Measurements from ENCODE around the gene CFL1. TPM values are rescaled to one million over a fixed set of nuclear protein-coding genes. Genes with fewer than 3 reads are reported as not detected.

The CFL1 gene
- total and polyA plus RNA-seq, 10 of the 15 experiments (the other 5 are each of a cell fraction or from before 2014, with no cell fraction given): 164 to 2,994 (median 1,500) TPM

DNA sequence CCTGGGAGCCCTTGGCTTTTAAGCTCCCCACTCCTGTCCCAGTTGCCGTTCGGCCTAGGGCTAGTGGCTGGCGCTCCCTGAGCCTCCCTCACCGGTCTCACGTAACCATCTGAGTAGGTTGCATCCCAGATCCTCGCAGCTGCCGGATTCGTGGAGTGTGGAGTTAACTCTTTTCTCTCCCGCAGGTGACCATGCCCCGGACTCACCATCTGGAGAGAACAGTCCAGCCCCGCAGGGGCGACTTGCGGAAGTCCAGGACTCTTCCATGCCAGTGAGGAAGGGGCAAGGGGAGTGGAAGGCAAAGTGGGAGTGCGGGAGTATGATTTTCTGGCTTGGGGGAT is 3.2 kb upstream of the CFL1 start:
- no peak overlapping the region for H2AFZ ChIP-seq (ENCODE audit: control insufficient read depth, low read depth, low read length)
- H3K9me3 ChIP-seq (replicated peaks; ENCODE audit: control insufficient read depth, insufficient read depth, low read length): no peaks in the 10 kb centered on the region
- peaks cover 20 to 31% of the 10 kb centered on the region in 2 experiments for H3K36me3 ChIP-seq (ENCODE audit: control insufficient read depth in 2 of 2, insufficient read depth in 2 of 2, low read length in 1 of 2)
- no peaks in the 10 kb centered on the region for H3K27me3 ChIP-seq (replicated peaks in 1 of 2; ENCODE audit: control insufficient read depth in 2 of 2, insufficient read depth in 2 of 2, low read length in 1 of 2)
- ChIA-PET SMC1A (ENCODE audit: uncharacterized antibody, unreplicated experiment) (interaction anchor here (0.6 to 4.3 kb wide), 2 partner anchors 29 to 93 kb away, joined by 4 to 52 read pairs; partner anchors contain the start of genes CCDC85B and FIBP), CTCF (interaction anchor here (0.7 to 5.7 kb wide), 6 partner anchors 9 to 289 kb away, joined by 3 to 146 read pairs (median 6); partner anchors contain the start of genes CCDC85B, FAM89B and FIBP), POLR2A (interaction anchor here (0.9 to 5.6 kb wide), 7 partner anchors 9 to 149 kb away, joined by 3 to 155 read pairs (median 13); partner anchors contain the start of genes CCDC85B, EFEMP2, FIBP and KAT5), RAD21 (ENCODE audit: unreplicated experiment) (interaction anchor here (5.0 kb wide), 1 partner anchor 29 kb away, joined by 76 read pairs; the partner anchor contains the start of genes CCDC85B and FIBP)
- no TSS peak for BruUV-seq (replicated peaks)
- peaks cover 7% of the 10 kb centered on the region for H4K20me1 ChIP-seq (ENCODE audit: control insufficient read depth, insufficient read depth)
- ATAC-seq (no peak), DNase-seq (ENCODE audit: low read depth, low spot score) (no peak), FAIRE-seq (no peak)
- H3K79me2 ChIP-seq (ENCODE audit: control insufficient read depth, insufficient read depth, low read length): peaks cover 45% of the 10 kb centered on the region
- peak overlapping the region; percentile 97 for H3K4me2 ChIP-seq (ENCODE audit: control insufficient read depth, insufficient read depth)
- WGBS (ENCODE audit: insufficient coverage, insufficient replicate concordance, low lambda C conversion rate, missing lambda C conversion rate): 6% methylated on average over 14 of the region's 14 CpGs
- no peak for TF ChIP-seq KAT2A (conservative IDR thresholded peaks at IDR 0.05; ENCODE audit: control insufficient read depth, low read depth, low read length)
- TF ChIP-seq, protein P1, sequence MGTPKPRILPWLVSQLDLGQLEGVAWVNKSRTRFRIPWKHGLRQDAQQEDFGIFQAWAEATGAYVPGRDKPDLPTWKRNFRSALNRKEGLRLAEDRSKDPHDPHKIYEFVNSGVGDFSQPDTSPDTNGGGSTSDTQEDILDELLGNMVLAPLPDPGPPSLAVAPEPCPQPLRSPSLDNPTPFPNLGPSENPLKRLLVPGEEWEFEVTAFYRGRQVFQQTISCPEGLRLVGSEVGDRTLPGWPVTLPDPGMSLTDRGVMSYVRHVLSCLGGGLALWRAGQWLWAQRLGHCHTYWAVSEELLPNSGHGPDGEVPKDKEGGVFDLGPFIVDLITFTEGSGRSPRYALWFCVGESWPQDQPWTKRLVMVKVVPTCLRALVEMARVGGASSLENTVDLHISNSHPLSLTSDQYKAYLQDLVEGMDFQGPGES (IDR thresholded peaks at IDR 0.05): no peak
- no peak for TF ChIP-seq ZNF384 (IDR thresholded peaks at IDR 0.05; ENCODE audit: borderline replicate concordance, low read depth, low read length)
- no peak for TF ChIP-seq EED (IDR thresholded peaks at IDR 0.05; ENCODE audit: low read depth)
- no peak for TF ChIP-seq SREBF2 (IDR thresholded peaks at IDR 0.05; ENCODE audit: low read length)
- intact Hi-C loops (cut with micrococcal nuclease; ENCODE audit: unreplicated experiment) (no loop called here), in situ Hi-C loops (cut with MboI) (loop anchor here (25.0 kb wide), 1 partner anchor 1624 kb away; the partner anchor contains the start of genes DNAJC4, FKBP2, NUDT22 and PPP1R14B)
- peaks cover 16% of the 10 kb centered on the region for H3K4me1 ChIP-seq (ENCODE audit: control insufficient read depth, insufficient read depth, low read length)
- H3K27ac ChIP-seq (ENCODE audit: control insufficient read depth, insufficient read depth): peak overlapping the region; percentile 100
- peak overlapping the region; percentile 85 for H3K4me3 ChIP-seq
- peak overlapping the region; percentile 97 for H3K9ac ChIP-seq (ENCODE audit: control insufficient read depth, insufficient read depth, low read length)

Measured in GM12878 (cell line).